Osteocyte (in vitro differentiated cells): Measurements from ENCODE around the gene CHRD. TPM values are rescaled to one million over a fixed set of nuclear protein-coding genes. Genes with fewer than 3 reads are reported as not detected.
A peak's percentile ranks its signal among the peaks of the same experiment; 100 is the strongest.

Experiments
- DNase-seq: peaks from one replicate; pipeline ENCODE4 v3.0.0; 2021; ENCODE audit warnings: mixed read lengths; ENCODE audit not compliant: unreplicated experiment; ENCODE audit errors: extremely low spot score
- H3K27ac Mint-ChIP-seq: one replicate; pipeline ENCODE4 v1.8.0; 2021; ENCODE audit warnings: mild to moderate bottlenecking, mixed read lengths; ENCODE audit not compliant: unreplicated experiment
- H3K27me3 Mint-ChIP-seq: one replicate; pipeline ENCODE4 v1.8.0; 2021; ENCODE audit warnings: mixed read lengths; ENCODE audit not compliant: unreplicated experiment
- H3K36me3 Mint-ChIP-seq: one replicate; pipeline ENCODE4 v1.8.0; 2021; ENCODE audit warnings: mixed read lengths; ENCODE audit not compliant: unreplicated experiment
- H3K4me1 Mint-ChIP-seq: one replicate; pipeline ENCODE4 v1.8.0; 2021; ENCODE audit warnings: mixed read lengths; ENCODE audit not compliant: unreplicated experiment
- H3K4me3 Mint-ChIP-seq: one replicate; pipeline ENCODE4 v1.8.0; 2021; ENCODE audit warnings: mild to moderate bottlenecking, moderate library complexity, mixed read lengths; ENCODE audit not compliant: unreplicated experiment
- H3K9me3 Mint-ChIP-seq: one replicate; pipeline ENCODE4 v1.8.0; 2021; ENCODE audit warnings: mixed read lengths; ENCODE audit not compliant: unreplicated experiment
- CTCF ChIP-seq: fragments of 200-600 bp; sonication (generic); IDR thresholded peaks from 2 replicates; pipeline ENCODE4 v1.5.0; 2021; ENCODE audit warnings: antibody characterized with exemption, mild to moderate bottlenecking, moderate library complexity
- total RNA-seq: library from RNA; stranded (reverse); gene quantifications from 2 replicates; pipeline ENCODE4 v1.2.1, GENCODE V29; 2021

CHRD gene
- total RNA-seq, 1 donor from 2014 or later = 4.4 TPM

GRCh38 chr3:184414418-184415202 is 34.8 kb downstream of the CHRD start:
- Mint-ChIP-seq H3K27ac (no peak overlapping the region), H3K4me3 (no peak overlapping the region), H3K4me1 (no peaks in the 10 kb centered on the region), H3K27me3 (peaks cover 16% of the 10 kb centered on the region), H3K9me3 (no peaks in the 10 kb centered on the region), H3K36me3 (no peaks in the 10 kb centered on the region)
- DNase-seq = no peak
- TF ChIP-seq CTCF = no peak

- no peak for DNase-seq
- no peak overlapping the region for H3K4me3 Mint-ChIP-seq
- H3K4me1 Mint-ChIP-seq = no peaks in the 10 kb centered on the region
- no peak for TF ChIP-seq CTCF
- no peaks in the 10 kb centered on the region for H3K36me3 Mint-ChIP-seq
- peaks cover 19% of the 10 kb centered on the region for H3K27me3 Mint-ChIP-seq
- H3K9me3 Mint-ChIP-seq = no peaks in the 10 kb centered on the region
- no peak overlapping the region for H3K27ac Mint-ChIP-seq
Measured at GRCh38 chr3:184415203-184415490, 35.3 kb downstream of the CHRD start.

GRCh38 chr3:184417619-184418327 is 37.9 kb downstream of the CHRD start:
- Mint-ChIP-seq H3K36me3 (no peaks in the 10 kb centered on the region), H3K27ac (no peak overlapping the region), H3K27me3 (peaks cover 19% of the 10 kb centered on the region), H3K4me3 (no peak overlapping the region), H3K4me1 (no peaks in the 10 kb centered on the region), H3K9me3 (no peaks in the 10 kb centered on the region)
- no peak for DNase-seq
- peak; percentile 69 for TF ChIP-seq CTCF

GRCh38 chr3:184419171-184419570 is 39.3 kb downstream of the CHRD start:
- H3K36me3 Mint-ChIP-seq = no peaks in the 10 kb centered on the region
- no peaks in the 10 kb centered on the region for H3K4me1 Mint-ChIP-seq
- DNase-seq = no peak
- H3K4me3 Mint-ChIP-seq = no peak overlapping the region
- H3K9me3 Mint-ChIP-seq = no peaks in the 10 kb centered on the region
- H3K27me3 Mint-ChIP-seq = peaks cover 28% of the 10 kb centered on the region
- TF ChIP-seq CTCF = no peak
- H3K27ac Mint-ChIP-seq = no peak overlapping the region

- Mint-ChIP-seq H3K36me3 (no peaks in the 10 kb centered on the region), H3K4me1 (no peaks in the 10 kb centered on the region), H3K27ac (no peak overlapping the region), H3K9me3 (no peaks in the 10 kb centered on the region), H3K4me3 (no peak overlapping the region), H3K27me3 (peaks cover 38% of the 10 kb centered on the region)
- DNase-seq = no peak
- TF ChIP-seq CTCF = no peak
Measured at GRCh38 chr3:184423561-184423960, 43.7 kb downstream of the CHRD start.
